ENCODE measurements around the gene ZFP30.
A peak's percentile ranks its signal among the peaks of the same experiment; 100 is the strongest.
"Not testable (repeated sequence)": the region's sequence is repeated elsewhere in the genome, so short reads cannot be mapped to it uniquely, and the experiment has no call there.

ZFP30 gene

DNA sequence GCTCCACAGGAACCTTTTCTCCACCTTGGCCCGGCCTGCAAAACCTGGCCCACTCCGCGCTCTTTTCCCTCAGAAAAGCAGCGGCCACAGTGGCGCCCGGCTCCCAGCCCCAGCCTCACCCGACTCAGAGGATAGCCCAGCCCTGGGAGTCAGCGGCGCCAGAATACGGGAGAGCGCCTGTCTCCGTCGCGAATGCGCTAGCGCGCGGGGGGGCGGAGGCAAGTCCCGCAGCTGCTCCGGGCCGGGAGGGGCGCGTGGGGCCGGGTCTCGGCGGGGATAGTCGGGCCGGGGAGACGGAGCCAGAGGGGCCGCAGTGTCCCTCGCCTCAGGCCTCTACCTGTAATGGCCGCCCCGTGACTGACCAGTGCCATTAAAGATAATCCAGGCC is at the start of gene ZFP30:
ZFP30 (minus strand) TSS at position 165 of the 388 bp plus-strand sequence. CDS start 7,643 bp downstream, outside the sequence.
- peak; percentile 49 to 66 for DNase-seq (ENCODE audit: low read depth in 2 of 2)

DNA sequence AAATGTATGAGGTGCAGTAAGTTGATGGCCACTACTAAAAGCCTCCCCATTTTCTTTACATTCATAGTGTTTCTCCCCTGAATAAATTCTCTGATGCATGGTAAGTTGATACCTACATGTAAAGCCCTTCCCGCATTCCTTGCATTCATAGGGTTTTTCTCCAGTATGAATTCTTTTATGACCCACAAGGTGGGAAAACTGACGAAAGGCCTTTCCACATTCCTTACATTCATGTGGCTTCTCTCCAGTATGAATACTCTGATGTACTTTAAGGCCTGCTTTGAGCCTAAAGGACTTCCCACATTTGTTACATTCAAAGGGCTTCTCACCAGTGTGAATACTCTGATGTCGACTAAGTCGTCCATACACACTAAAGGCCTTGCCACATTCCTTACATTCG is 43.8 kb upstream of the ZFP30 start:
- no peak for DNase-seq (ENCODE audit: low read depth in 2 of 2)

DNA sequence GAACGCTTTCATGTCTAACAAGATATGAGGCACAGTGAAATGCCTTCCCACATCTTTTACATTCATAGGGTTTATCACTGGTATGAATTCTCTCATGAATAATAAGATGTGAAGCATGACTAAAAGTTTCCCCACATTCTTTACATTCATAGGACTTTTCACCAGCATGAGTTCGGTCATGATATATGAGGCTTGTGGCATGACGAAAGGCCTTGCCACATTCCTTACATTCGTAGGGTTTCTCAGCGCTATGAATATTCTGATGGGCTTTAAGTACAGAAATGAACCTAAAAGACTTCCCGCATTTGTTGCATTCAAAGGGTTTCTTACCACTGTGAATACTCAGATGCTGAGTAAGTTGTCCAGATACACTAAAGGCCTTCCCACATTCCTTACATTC is 43.0 kb upstream of the ZFP30 start:
- DNase-seq (ENCODE audit: low read depth in 2 of 2) = no peak

DNA sequence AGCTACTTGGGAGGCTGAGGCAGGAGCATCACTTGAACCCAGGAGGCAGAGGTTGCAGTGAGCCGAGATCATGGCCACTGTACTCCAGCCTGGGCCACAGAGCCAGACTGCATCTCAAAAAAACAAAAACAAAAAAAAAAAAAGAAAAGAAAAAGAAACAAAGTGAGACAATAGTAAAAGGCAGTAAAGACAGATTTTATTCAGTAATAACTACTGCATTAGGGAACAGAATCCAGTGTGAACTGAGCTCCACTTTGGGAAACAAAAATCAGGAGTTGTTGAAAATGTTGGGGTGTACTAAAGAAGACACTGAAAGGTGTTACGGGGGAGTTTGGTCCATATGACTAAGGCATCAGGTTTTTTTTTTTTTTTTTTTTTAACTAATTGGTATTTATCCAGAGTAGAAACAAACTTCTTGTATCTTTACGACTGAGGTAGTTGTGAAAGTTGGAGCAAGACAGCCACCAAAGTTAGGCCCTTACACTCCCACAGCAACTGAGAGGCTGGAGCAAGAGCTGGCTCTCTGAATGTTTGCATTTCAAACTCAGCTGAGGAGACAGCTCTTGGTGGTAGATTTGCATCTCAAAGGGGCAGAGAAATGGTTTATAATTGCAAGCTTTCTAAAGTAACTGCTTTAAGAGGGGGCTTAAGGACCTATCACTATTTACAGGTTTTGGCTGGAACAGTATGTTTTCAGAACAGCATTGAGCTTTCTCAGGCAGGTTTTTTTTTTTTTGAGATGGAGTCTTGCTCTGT is 40.1 kb upstream of the ZFP30 start:
- no peak for DNase-seq (ENCODE audit: low read depth in 2 of 2)

GRCh38 chr19:37692956-37693620 is 37.8 kb upstream of the ZFP30 start:
- DNase-seq (ENCODE audit: low read depth in 2 of 2) = no peak

DNA sequence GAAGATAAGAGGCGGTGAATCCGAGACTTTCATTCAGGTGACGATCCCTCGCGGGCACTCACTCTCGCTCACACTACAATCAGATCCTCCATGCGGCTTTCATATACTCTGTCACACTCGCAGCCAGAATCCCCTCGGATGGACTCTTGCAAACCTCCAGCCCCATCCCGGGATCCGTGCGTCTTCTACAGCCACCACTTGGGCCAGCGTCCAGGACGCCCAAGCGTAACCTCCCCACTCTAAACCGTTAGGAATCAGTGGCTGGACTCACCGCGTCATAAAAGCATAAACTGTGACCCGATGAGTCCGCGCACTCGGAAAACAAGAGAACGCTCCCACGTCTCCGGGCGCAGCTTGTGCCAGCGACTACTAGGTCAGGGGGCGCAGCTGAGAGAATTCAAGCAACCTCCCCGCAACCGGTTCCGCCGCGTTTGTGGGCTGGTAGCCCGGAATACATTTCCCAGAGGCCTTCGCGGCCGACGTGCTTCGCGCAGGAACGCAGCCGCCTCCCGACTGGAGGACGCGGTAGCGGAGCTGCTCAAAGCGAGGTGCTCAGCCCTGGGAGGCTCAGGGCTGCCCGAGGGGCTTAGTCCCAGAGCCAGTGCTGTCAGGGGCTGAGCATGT is 36.7 kb upstream of the ZFP30 start:
- DNase-seq (ENCODE audit: low read depth in 2 of 2) = peak; percentile 57 to 71

- DNase-seq (ENCODE audit: low read depth in 2 of 2) = no peak
These were observed 28.3 kb upstream of the ZFP30 start for GRCh38 chr19:37683520-37683919.

DNA sequence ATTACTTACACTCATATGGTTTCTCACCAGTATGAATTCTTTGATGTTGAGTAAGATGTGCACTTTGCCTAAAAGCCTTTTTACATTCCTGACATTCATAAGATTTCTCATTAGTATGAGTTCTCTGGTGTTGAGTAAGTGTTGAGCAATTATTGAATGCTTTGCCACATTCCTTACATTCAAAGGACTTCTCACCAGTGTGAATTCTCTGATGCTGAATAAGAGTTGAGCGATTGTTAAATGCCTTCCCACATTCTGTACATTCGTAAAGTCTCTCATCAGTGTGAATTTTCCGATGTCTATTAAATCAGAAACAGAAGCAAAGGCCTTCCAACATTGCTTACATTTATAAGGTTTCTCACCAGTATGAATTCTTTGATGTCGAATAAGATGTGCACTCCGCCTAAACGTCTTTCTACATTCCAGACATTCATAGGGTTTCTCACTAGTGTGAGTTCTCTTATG is 14.2 kb upstream of the ZFP30 start:
- DNase-seq (ENCODE audit: low read depth in 2 of 2) = no peak

DNA sequence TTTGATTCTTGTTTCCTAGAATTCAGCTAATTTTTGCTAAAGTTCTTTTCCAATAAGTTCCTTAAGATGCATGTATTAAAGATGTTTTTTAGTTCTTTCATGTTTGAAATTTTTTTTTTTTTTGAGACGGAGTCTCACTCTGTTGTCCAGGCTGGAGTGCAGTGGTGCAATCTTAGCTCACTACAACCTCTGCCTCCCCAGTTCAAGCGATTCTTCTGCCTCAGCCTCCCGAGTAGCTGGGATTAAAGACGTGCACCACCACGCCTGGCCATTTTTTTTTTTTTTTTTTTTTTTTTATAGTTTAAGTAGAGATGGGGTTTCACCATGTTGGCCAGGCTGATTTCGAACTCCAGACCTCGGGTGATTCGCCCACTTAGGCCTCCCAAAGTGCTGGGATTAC is 1.9 kb upstream of the ZFP30 start:
- not testable (repeated sequence) for DNase-seq (ENCODE audit: low read depth in 2 of 2)

DNA sequence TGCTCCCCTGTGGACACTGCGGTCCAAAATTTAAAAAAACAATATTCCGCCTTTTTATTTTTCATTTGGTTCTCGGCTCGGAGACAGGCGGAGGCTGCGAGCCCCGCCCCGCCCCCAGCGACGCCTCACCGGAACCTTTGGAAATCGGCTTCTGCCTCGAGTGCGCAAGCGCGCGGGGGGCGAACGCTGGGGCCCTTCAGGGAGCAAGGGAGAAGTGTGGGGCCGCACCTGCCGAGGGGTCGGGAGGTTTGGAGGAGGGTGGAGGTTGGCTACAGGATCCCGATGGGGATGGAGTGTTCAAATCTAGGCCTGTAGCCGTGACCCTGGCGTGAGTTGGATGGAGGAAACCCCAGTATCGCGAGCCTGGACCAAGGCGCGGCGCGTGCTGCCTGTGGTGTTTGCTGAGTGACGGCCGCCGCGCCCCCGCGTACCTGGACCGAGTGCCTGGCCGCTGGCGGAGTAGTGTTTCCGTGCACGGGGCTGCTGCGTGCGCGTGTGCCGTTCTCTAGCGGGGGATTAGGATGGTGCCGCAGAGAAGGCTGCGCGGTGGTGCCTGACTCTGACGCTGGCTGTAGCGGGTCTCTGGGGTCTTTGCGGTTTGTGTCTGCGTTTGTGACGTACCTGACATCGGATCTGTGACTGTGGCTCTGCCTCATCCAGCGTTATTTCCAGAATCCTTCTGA is 565 bp upstream of the ZFP30 start:
- peak; percentile 67 to 78 for DNase-seq (ENCODE audit: low read depth in 2 of 2)

DNA sequence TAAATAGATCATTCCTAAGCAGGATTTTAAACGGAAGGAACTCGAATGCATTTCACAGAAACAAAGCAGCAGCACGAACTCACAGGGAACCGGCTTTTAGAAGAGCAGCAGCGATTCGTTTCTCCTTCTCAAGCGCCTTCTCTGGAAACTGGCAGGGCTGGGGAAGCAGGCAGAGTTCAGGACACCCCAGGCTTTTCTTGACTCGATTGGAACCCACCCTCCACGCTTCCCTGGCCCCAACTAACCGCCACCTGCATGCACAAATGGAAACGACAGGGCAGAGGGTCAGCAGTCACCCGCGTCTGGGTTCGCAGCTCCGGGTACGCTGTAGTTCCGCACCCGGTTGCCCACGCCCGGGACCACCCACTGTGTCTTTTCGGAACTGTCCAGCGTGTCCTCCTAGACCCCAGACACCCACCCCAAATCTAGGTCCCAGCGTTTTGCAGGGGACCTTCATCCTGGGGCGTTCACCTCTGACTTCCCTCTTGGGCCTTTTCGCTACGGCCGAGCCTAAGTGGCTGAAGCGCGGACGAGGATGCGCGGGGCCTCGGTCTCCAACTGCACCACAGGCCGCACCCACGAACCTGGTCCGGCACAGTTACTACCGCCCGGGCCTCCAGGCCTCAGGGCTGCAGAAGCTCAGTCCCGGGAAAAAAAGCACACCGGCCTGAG is 500 bp downstream of the ZFP30 start:
- peak in 1 of 2 donors; percentile 10 for DNase-seq (ENCODE audit: low read depth in 2 of 2)

DNA sequence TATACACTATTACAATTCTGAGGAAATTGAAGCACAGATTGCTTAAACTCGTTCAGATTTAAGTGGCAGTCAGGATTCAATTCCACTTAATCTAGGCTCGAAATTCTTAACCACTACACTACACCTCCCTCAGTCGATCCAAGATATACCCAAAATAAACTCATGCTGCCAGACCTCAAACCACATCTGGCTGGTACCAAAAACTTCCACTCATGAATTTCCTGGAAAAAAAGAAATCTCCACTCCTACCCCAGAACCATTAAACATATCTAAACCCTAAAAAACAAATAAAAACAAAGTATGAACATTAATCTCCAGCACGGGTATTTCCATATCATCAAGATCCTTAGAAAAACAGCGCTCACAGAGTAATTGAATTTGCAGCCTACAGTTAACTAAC is 1.1 kb downstream of the ZFP30 start:
- no peak for DNase-seq (ENCODE audit: low read depth in 2 of 2)

GRCh38 chr19:37635076-37636056 is 19.9 kb downstream of the ZFP30 start:
- DNase-seq (ENCODE audit: low read depth in 2 of 2) = no peak

GRCh38 chr19:37594982-37595382 is 60.3 kb downstream of the ZFP30 start:
- peak; percentile 11 to 40 for DNase-seq (ENCODE audit: low read depth in 2 of 2)

DNA sequence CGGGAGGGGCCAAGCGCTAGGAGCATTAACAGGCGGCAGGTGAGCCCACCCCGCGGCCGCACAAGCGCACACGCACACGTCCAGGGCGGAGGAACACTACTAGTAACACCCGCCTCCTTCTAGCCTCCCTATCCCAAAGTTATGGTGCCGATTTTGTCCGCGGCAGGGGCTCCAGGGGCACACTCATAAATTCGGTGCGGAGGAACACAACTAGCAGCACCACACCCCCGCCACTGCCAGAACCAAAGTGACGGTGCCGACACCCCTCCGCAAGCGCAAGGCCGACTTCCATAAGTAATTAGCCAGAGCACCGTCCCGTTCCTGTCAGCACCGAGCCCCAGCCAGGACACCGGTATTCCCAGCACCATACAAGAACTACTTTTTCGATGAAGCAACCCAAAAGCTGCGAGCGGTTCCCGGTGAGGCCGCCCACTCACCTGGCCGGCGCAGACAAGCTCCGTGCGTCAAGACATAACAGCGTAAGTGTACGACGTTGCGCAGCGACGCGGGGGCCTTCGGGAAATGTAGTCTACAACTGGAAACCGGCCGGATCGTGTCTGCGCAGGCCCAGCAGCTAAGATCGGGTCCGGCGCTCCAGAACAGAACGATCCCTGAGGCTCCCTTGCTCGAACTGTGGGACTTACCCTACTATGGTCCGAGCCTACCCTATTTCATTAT is 60.8 kb downstream of the ZFP30 start, which contains the start of the genes ZNF540 and ZNF571:
ZNF540 (plus strand) TSS at position 573 of the 678 bp plus-strand sequence. CDS start 3,572 bp downstream, outside the sequence.
ZNF571 (minus strand) TSS at position 489 of the 678 bp plus-strand sequence. CDS start 8,116 bp downstream, outside the sequence.
- DNase-seq (ENCODE audit: low read depth in 2 of 2) = peak; percentile 84 to 87

GRCh38 chr19:37593996-37594303 is 61.3 kb downstream of the ZFP30 start:
- DNase-seq (ENCODE audit: low read depth in 2 of 2) = no peak

DNA sequence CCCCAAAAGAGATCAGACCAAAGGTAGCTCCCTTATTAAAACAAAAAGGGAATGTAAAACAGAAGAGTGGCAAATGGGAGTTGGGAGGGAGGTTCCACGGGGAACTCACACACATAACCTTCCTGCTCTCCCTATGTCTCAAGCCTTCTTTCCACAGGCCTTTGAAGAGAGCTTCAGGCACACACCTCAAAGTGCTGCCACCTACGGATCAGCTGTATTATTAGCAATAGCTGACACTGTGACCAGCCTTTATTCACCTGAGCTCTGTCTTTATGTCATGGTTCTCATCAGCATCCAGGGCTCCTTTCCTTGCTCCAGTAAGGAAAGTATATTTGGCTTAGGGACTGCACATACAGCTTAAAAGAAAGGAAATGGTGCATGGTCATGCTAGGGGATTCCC is 71.9 kb downstream of the ZFP30 start:
- DNase-seq (ENCODE audit: low read depth in 2 of 2) = no peak

- no peak for DNase-seq (ENCODE audit: low read depth in 2 of 2)
These were observed 83.1 kb downstream of the ZFP30 start for GRCh38 chr19:37572203-37572602.

GRCh38 chr19:37565370-37565669 is 89.9 kb downstream of the ZFP30 start:
- DNase-seq (ENCODE audit: low read depth in 2 of 2) = no peak

Measured in activated CD4-positive, alpha-beta T cell treated with anti-CD3 and anti-CD28 coated beads for 24 hours (primary cell).